Esophagus muscularis mucosa (tissue), 4 donors: ENCODE results near the gene KANK4. TPM values are rescaled to one million over a fixed set of nuclear protein-coding genes. Genes with fewer than 3 reads are reported as not detected.

Experiments used
- DNase-seq: peaks from one replicate; pipeline ENCODE4 v3.0.0-alpha.2; 2017; ENCODE audit errors: extremely low spot score
- H3K27ac ChIP-seq, 4 donors: fragments of 200-600 bp; sonication (generic); replicated peaks in 1 of 4; 1 replicate in 3 of 4; 2 replicates in 1 of 4; pipeline ENCODE4 v1.5.1; 2016 to 2019; ENCODE audit warnings: mild to moderate bottlenecking in 1 of 4
- H3K27me3 ChIP-seq, 4 donors: fragments of 200-600 bp; sonication (generic); one replicate each; pipeline versions ENCODE4 v1.5.1 to v1.6.0; 2016 to 2019
- H3K36me3 ChIP-seq, 4 donors: fragments of 200-600 bp; sonication (generic); one replicate each; pipeline ENCODE4 v1.5.1; 2016 to 2019
- H3K4me1 ChIP-seq, 4 donors: fragments of 200-600 bp; sonication (generic); one replicate each; pipeline ENCODE4 v1.5.1; 2016 to 2019
- H3K4me3 ChIP-seq, 4 donors: fragments of 200-600 bp; sonication (generic); 1 replicate in 2 of 4; 2 replicates in 2 of 4; pipeline ENCODE4 v1.5.1; 2016 to 2019; ENCODE audit warnings: mild to moderate bottlenecking in 4 of 4, moderate library complexity in 1 of 4
- H3K9me3 ChIP-seq, 4 donors: fragments of 200-600 bp; sonication (generic); 1 replicate in 3 of 4; 2 replicates in 1 of 4; pipeline ENCODE4 v1.5.1; 2016 to 2019
- CTCF ChIP-seq, 3 experiments: fragments of 200-600 bp in 2 of 3; fragments of 450-650 bp in 1 of 3; sonication (generic) in 2 of 3; IDR thresholded peaks; one replicate each; pipeline ENCODE4 v1.5.1; 2017 to 2019; ENCODE audit warnings: antibody characterized with exemption in 3 of 3, mild to moderate bottlenecking in 2 of 3, moderate library complexity in 1 of 3
- EP300 ChIP-seq: sonication (generic); formaldehyde crosslinking; IDR thresholded peaks from one replicate; pipeline ENCODE4 v1.6.1; 2017; ENCODE audit warnings: antibody characterized with exemption
- POLR2A ChIP-seq: fragments of 450-650 bp; IDR thresholded peaks from one replicate; pipeline ENCODE4 v1.6.1; 2017; ENCODE audit warnings: antibody characterized with exemption, moderate library complexity, mild to moderate bottlenecking, low read depth
- POLR2AphosphoS5 ChIP-seq, 2 donors: sonication (generic); formaldehyde crosslinking; IDR thresholded peaks; one replicate each; pipeline ENCODE4 v1.6.1; 2017; ENCODE audit warnings: antibody characterized with exemption in 2 of 2
- WGBS: methylation state at CpG from one replicate; pipeline ENCODE4 v1.1.5; 2018; 5-methylcytosine and 5-hydroxymethylcytosine counted together
- intact Hi-C: fragments of 100-400 bp; cut with DNase I; formaldehyde crosslinking; loops from one replicate; pipeline ENCODE4 v1.15.1; 2023
- total RNA-seq, 4 donors: library from RNA; depleted of rRNA; stranded (reverse); fragments of >200 nt; gene quantifications; one replicate each; pipeline versions ENCODE4 v1.1.0 to v1.2.1, GENCODE V29; 2016

Gene KANK4
- total RNA-seq, 4 donors from 2014 or later: 0.42 to 1.4 (median 0.84) TPM

- no peak for TF ChIP-seq EP300
- no peak for TF ChIP-seq POLR2AphosphoS5 (IDR thresholded peaks at IDR 0.05)
- no peak for TF ChIP-seq POLR2A
- intact Hi-C loops: no loop called here
- peaks cover 0 to 45% (median 6%) of the 10 kb centered on the region in 4 donors for H3K27me3 ChIP-seq
- no peaks in the 10 kb centered on the region for H3K9me3 ChIP-seq
- WGBS: 34% methylated on average over 18 of the region's 20 CpGs
- no peak overlapping the region for H3K27ac ChIP-seq
- peak overlapping the region in 3 of 4 donors; percentile 7 to 20 (median 10) for H3K4me3 ChIP-seq
- DNase-seq: no peak
- peaks cover 7 to 24% (median 21%) of the 10 kb centered on the region in 4 donors for H3K4me1 ChIP-seq
- H3K36me3 ChIP-seq: no peaks in the 10 kb centered on the region
Measured at GRCh38 chr1:62285984-62286785, 33.0 kb downstream of the KANK4 start.

- TF ChIP-seq POLR2AphosphoS5 (IDR thresholded peaks at IDR 0.05) (no peak), POLR2A (no peak), CTCF (IDR thresholded peaks at IDR 0.05) (no peak), EP300 (no peak)
- no peak overlapping the region for H3K27ac ChIP-seq
Measured at GRCh38 chr1:62285440-62285839, 33.8 kb downstream of the KANK4 start.

GRCh38 chr1:62283986-62284385 is 35.2 kb downstream of the KANK4 start:
- Histone ChIP-seq H3K27me3 (peaks cover 0 to 36% (median 6%) of the 10 kb centered on the region in 4 donors), H3K27ac (no peak overlapping the region), H3K4me3 (no peak overlapping the region), H3K36me3 (no peaks in the 10 kb centered on the region), H3K9me3 (no peaks in the 10 kb centered on the region), H3K4me1 (peaks cover 7 to 24% (median 21%) of the 10 kb centered on the region in 4 donors)
- intact Hi-C loops: no loop called here
- no peak for DNase-seq
- 66% methylated on average over 5 of the region's 5 CpGs for WGBS
- TF ChIP-seq POLR2AphosphoS5 (IDR thresholded peaks at IDR 0.05): no peak
- no peak for TF ChIP-seq POLR2A
- TF ChIP-seq EP300: no peak
- TF ChIP-seq CTCF (IDR thresholded peaks at IDR 0.05): no peak

More at GRCh38 chr1:62285440-62285839, 33.8 kb downstream of the KANK4 start:
- peaks cover 7 to 24% (median 21%) of the 10 kb centered on the region in 4 donors for H3K4me1 ChIP-seq
- no peak for DNase-seq
- H3K9me3 ChIP-seq: no peaks in the 10 kb centered on the region
- H3K36me3 ChIP-seq: no peaks in the 10 kb centered on the region
- intact Hi-C loops: no loop called here
- no peak overlapping the region for H3K4me3 ChIP-seq
- 27% methylated on average over 1 of the region's 1 CpG for WGBS
- peaks cover 0 to 41% (median 6%) of the 10 kb centered on the region in 4 donors for H3K27me3 ChIP-seq

GRCh38 chr1:62282909-62283755 is 36.1 kb downstream of the KANK4 start:
- Histone ChIP-seq H3K36me3 (no peaks in the 10 kb centered on the region), H3K9me3 (no peaks in the 10 kb centered on the region), H3K27ac (no peak overlapping the region), H3K4me3 (no peak overlapping the region), H3K27me3 (peaks cover 0 to 28% (median 3%) of the 10 kb centered on the region in 4 donors), H3K4me1 (peaks cover 7 to 24% (median 21%) of the 10 kb centered on the region in 4 donors)
- WGBS: 83% methylated on average over 8 of the region's 8 CpGs
- DNase-seq: no peak
- intact Hi-C loops: no loop called here
- no peak for TF ChIP-seq EP300

GRCh38 chr1:62281922-62282555 is 37.2 kb downstream of the KANK4 start:
- Histone ChIP-seq H3K9me3 (peaks cover 0 to 9% (median 2%) of the 10 kb centered on the region in 4 donors), H3K27me3 (peaks cover 0 to 19% (median 2%) of the 10 kb centered on the region in 4 donors), H3K36me3 (no peaks in the 10 kb centered on the region), H3K4me3 (no peak overlapping the region), H3K4me1 (peaks cover 4 to 20% (median 18%) of the 10 kb centered on the region in 4 donors), H3K27ac (no peak overlapping the region)
- intact Hi-C loops: no loop called here
- DNase-seq: no peak
- WGBS: 85% methylated on average over 4 of the region's 4 CpGs
- no peak for TF ChIP-seq POLR2AphosphoS5 (IDR thresholded peaks at IDR 0.05)
- TF ChIP-seq CTCF (IDR thresholded peaks at IDR 0.05): no peak
- TF ChIP-seq EP300: no peak
- no peak for TF ChIP-seq POLR2A
